ENCODE data around the gene CALCOCO1.

- TF ChIP-seq CTCF (IDR thresholded peaks at IDR 0.05 in 4 of 5, conservative IDR thresholded peaks at IDR 0.05 in 1 of 5) (no peak), POLR2A (IDR thresholded peaks at IDR 0.05) (no peak)
These were observed 48.4 kb upstream of the CALCOCO1 start for GRCh38 chr12:53775478-53776145.
